HCEC 1CT (cell line): ENCODE results near the gene FTSJ3.
A peak's percentile ranks its signal among the peaks of the same experiment; 100 is the strongest.

Experiments used
- DNase-seq: peaks from one replicate; pipeline ENCODE4 v3.0.0-alpha.2; 2017

The FTSJ3 gene

GRCh38 chr17:63780928-63781327, 46.5 kb downstream of the FTSJ3 start:
- no peak for DNase-seq

GRCh38 chr17:63780507-63780906, 47.0 kb downstream of the FTSJ3 start:
- DNase-seq: peak; percentile 61

- no peak for DNase-seq
Measured at GRCh38 chr17:63775420-63775819, 52.0 kb downstream of the FTSJ3 start.

- no peak for DNase-seq
Measured at GRCh38 chr17:63774969-63775265, 52.5 kb downstream of the FTSJ3 start.

GRCh38 chr17:63774141-63774968, 53.1 kb downstream of the FTSJ3 start, which contains the start of gene DDX42:
DDX42 (plus strand) TSS chr17:63774170; CDS start chr17:63787050, 12,880 bp downstream.
- DNase-seq: peak; percentile 68

- peak; percentile 98 for DNase-seq
Measured at GRCh38 chr17:63773272-63774140, 54.0 kb downstream of the FTSJ3 start, which contains the start of gene CCDC47. CCDC47 (minus strand) TSS chr17:63773597; CDS start chr17:63766175, 7,422 bp downstream.

- no peak for DNase-seq
Measured at GRCh38 chr17:63772801-63773271, 54.6 kb downstream of the FTSJ3 start.
